Measurements from ENCODE around the gene ITGB6.
"Not testable (repeated sequence)": the region's sequence is repeated elsewhere in the genome, so short reads cannot be mapped to it uniquely, and the experiment has no call there.

Gene ITGB6

DNA sequence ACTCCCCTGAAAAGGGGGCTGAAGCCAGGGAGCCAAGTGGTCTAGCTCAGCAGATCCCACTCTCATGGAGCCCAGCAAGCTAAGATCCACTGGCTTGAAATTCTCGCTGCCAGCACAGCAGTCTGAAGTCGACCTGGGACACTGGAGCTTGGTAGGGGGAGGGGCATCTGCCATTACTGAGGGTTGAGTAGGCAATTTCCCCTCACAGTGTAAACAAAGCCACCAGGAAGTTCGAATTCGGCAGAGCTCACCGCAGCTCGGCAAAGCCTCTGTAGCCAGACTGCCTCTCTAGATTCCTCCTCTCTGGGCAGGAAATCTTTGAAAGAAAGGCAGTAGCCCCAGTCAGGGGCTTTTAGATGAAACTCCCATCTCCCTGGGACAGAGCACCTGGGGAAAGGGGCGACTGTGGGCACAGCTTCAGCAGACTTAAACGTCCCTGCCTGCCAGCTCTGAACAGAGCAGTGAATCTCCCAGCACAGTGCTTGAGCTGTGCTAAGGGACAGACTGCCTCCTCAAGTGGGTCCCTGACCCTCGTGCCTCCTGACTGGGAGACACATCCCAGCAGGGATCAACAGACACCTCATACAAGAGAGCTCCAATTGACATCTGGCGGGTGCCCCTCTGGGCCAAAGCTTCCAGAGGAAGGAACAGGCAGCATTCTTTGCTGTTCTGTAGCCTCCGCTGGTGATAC is 18.8 kb downstream of the ITGB6 start:
- DNase-seq: not testable (repeated sequence)

DNA sequence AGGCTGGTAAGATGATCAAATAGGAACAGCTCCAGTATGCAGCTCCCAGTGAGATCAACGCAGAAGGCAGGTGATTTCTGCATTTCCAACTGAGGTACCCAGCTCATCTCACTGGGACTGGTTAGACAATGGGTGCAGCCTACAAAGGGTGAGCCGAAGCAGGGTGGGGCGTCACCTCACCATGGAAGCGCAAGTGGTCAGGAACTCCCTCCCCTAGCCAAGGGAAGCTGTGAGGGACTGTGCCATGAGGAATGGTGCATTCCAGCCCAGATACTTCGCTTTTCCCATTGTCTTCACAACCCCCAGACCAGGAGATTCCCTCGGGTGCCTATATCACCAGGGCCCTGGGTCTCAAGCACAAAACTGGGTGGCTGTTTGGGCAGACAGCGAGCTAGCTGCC is 19.4 kb downstream of the ITGB6 start:
- DNase-seq: not testable (repeated sequence)

GRCh38 chr2:160180172-160180571 is 19.9 kb downstream of the ITGB6 start:
- DNase-seq: no peak

DNA sequence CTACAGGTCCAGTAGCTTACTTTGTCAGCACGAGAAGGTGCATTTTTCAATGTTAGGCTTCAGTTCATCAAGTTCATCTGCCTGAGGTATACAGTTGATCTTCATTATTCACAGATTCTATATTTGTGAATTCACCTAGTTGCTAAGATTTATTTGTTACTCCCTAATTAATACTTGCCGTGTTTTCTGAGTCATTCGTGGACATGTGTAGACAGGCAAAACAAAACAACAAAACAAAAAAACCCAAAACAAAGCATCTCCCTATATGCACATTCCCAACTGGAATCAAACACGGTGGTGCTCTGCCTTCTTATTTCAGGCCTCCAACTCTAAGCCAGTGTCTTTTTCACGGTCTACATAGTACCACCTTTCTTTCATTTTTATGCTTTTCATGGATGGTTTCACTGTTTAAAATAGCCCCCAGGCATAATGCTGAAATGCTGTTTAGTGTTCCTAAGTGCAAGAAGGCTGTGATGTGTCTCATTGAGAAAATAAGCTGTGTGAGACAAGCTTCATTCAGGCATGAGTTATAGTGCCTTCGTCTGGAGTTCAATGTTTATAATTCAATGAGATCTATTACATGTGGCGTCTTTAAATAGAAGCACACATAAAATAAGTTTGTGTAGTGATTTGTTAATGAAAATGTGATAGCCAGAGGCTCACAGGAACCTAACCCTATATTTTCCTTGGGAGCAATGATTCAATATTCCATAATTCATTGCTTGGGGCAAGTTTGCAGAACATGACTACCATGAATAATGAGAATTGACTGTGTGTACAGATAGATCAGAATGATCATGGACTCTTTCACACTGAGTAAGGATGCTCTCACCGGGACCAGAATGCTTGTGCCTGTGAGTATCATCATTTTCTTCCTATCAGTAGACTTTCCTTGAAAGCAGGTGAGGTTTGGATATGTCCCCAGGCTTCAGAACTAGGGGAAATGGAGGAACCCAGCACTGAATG is 24.6 kb downstream of the ITGB6 start:
- DNase-seq: no peak

GRCh38 chr2:160174322-160174721 is 25.8 kb downstream of the ITGB6 start:
- DNase-seq: no peak

- no peak for DNase-seq
Measured at GRCh38 chr2:160169988-160170387, 30.1 kb downstream of the ITGB6 start.

- no peak for DNase-seq
Measured at GRCh38 chr2:160169471-160169870, 30.6 kb downstream of the ITGB6 start.

GRCh38 chr2:160168878-160169277 is 31.2 kb downstream of the ITGB6 start:
- no peak for DNase-seq

- peak; percentile 75 for DNase-seq
Measured at GRCh38 chr2:160167089-160167740, 32.9 kb downstream of the ITGB6 start.

GRCh38 chr2:160165996-160166395 is 34.1 kb downstream of the ITGB6 start:
- DNase-seq: no peak

DNA sequence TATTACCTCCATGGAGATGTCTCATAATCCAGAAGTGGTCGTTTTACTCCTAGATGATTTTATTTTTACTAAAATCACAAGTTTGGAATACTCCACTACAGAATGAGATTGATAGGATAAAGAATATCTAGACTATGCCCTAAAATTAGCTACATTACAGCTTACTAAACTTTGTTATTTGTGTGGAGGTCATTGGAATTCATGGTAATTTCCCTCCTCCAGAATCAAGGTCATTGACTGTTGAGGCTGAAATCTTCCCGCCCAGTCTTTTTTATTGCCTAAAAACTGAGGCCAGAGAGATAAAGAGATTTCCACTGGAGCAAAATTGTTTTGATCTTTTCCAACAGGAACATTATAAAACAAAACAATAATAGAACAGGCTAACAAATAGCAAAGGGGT is 35.0 kb downstream of the ITGB6 start:
- DNase-seq: no peak

DNA sequence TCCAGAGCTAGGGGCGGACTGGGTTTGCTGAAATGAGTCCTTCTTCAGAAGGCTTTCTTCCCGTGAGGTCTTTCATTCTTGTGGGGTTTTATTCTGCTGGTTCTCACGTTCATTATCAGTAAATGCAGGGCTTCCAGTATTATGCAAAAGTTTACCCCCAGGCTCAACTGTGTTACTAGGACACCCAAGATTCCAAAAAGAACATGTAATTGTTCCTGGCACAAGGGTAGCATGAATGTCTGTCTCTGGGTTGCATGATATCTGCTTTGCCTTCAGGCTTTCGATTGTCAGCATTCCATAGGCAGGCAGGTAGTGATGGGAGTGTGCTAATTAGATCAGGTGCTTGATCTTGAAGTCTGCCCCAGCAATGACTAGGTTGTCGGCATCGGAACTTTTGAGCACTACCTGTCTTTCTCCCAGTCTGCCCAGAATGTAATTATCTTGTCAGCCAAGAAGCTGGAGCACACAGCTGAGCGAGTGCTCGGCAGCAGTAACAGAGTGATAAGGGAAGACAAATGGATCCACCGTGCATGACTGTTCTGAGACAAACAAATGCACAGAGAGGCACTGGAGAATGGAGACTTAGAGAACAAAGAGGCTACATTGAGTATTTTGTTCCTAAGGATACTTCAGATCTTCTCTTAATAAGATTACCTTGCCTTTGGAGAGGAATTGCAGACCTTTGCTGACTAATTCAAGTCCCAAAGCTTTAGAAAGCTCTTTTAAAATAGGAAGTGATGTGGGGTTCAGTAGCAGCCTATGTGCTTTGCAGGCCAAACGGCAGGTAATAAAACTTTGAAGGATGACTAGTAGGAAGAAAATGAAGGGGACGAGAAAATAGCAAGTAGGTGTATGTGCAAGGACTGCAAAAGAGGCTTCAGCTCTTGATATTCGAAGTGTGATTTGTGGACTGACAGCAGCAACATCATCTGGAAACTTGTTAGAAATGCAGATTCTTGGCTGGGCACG is 41.9 kb downstream of the ITGB6 start:
- DNase-seq: peak; percentile 41

DNA sequence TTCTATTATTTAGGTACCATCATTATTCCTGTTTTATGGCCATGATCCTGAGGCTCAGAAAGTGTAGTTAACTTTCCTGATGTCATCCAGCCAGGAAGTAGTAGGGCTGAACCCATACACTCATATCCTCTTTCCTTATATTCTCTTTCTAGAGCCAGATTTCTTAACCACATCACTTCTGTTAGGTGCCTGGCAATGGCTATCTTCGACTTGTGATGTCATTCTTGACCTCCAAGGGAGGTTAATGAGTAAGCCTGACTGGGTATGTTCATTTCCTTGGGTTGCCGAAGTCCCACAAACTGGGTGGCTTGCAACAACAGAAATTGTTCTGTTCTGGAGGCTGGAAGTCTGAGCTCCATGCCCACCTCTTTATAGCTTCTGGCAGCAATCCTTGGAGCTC is 43.4 kb downstream of the ITGB6 start:
- no peak for DNase-seq

DNA sequence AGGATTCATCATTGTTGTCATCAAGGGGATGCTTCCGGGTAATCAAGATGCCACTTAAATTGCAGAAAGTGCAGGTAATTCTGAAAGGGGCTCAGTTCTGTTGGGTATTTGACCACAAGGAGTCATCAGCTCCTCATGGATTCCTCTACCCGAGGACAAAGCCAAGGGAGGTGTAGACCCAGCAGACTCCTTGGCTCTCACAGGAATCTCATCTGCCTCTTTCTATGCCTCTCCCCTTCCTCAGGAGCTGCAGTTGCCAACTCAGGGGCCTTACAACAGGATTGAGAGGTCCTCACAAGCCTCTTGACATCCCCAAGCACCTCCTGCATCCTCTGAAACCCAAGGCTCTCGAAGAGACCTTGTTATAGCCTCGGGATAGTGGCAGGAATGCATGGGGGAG is 44.0 kb downstream of the ITGB6 start:
- no peak for DNase-seq

DNA sequence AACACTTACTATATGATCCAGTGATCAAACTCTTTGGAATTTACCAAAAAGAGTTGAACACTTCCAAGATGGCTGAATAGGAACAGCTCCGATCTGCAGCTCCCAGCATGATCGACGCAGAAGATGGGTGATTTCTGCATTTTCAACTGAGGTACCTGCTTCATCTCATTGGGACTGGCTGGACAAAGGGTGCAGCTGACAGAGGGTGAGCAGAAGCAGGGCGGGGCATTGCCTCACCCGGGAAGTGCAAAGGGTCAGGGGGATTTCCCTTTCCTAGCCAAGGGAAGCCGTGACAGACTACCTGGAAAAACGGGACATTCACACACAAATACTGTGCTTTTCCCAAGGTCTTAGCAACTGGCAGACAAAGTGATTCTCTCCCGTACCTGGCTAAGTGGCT is 51.7 kb downstream of the ITGB6 start:
- DNase-seq: not testable (repeated sequence)

DNA sequence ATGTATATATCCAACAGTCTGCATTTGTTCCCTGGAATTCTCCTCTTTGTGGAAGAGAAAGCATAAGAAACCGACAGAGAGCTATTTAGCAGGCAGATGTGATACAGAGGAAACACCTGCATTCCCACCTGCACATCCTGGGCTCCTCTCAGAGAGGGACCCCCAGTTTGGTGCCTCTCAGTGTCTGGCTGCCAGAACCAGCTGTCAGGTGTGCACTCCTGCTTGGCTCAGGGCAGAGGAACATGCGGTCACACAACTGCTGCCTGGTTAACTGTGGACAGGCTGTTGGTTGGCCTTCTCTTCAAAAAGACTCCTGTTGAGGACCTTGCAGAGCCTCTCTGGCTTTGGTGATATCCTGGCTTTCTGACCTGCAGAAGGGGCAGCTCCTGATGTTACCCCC is 54.6 kb downstream of the ITGB6 start:
- no peak for DNase-seq

- DNase-seq: no peak
Measured at GRCh38 chr2:160144280-160144990, 55.6 kb downstream of the ITGB6 start.

- DNase-seq: no peak
Measured at GRCh38 chr2:160142472-160142871, 57.6 kb downstream of the ITGB6 start.

- DNase-seq: no peak
Measured at GRCh38 chr2:160141912-160142311, 58.2 kb downstream of the ITGB6 start.

DNA sequence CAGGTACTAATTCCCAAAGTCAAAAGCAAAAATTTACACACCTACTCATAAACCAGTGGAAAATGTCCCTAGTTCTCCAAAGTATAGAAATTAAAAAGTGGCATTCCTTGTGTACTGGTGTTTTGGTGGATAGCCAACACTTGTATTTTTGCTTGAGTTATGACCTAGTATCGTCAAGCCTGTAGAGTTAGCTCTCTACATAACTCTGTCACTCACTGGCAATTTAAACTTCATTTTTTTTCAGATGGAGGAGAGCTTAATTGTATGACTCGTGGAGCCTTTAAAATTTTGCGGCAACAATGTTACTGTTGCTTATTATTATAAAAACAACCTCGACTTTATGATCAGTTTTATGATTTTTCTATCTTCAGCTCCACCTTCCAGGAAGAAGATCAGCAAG is 58.7 kb downstream of the ITGB6 start:
- DNase-seq: no peak

GRCh38 chr2:160140471-160140870 is 59.6 kb downstream of the ITGB6 start:
- no peak for DNase-seq

DNA sequence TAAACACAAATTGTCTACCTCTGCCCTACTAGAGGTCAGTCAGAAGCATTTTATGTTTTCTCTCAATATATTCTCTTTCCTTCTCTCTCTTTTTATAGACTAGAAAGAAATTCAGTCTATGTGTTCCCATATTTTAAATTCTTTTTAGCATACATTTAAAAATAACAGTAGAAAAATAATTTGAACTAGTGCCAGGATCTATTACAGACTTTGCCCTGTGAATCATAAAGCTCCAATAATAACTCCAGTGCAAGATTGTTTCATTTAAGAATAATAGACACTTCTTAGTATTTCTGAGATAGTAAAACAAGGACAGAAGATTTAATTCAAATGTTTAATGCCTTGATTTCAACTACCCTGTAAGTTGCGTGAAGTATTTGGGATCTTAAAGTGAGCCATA is 60.1 kb downstream of the ITGB6 start:
- no peak for DNase-seq
